DND-41 (cell line): ENCODE data around the gene PRR13.
"Not testable (repeated sequence)": the region's sequence is repeated elsewhere in the genome, so short reads cannot be mapped to it uniquely, and the experiment has no call there.

Experiments
- ATAC-seq: fragments of 200-7000 bp; cut with Tn5 transposase; 3 replicates; pipeline ENCODE4 v1.9.1; 2021; ENCODE audit warnings: low read depth; ENCODE audit not compliant: insufficient read depth
- DNase-seq: peaks from one replicate; pipeline ENCODE4 v3.0.0-alpha.2; 2020
- H2AFZ ChIP-seq: 2 replicates; pipeline ENCODE4 v1.6.0; 2012; ENCODE audit warnings: low read depth, low read length
- H3K27ac ChIP-seq: 2 replicates; pipeline ENCODE4 v1.5.1; 2012; ENCODE audit warnings: low read length, inconsistent platforms
- H3K27me3 ChIP-seq: fragments of 200-600 bp; sonication (generic); 2 replicates; pipeline ENCODE4 v1.6.0; 2012; ENCODE audit warnings: low read length, mild to moderate bottlenecking, inconsistent platforms; ENCODE audit not compliant: insufficient read depth, poor library complexity
- H3K36me3 ChIP-seq: 2 replicates; pipeline ENCODE4 v1.5.1; 2012; ENCODE audit warnings: low read length, inconsistent platforms; ENCODE audit not compliant: insufficient read depth
- H3K4me1 ChIP-seq: 2 replicates; pipeline ENCODE4 v1.5.1; 2012; ENCODE audit warnings: mild to moderate bottlenecking, low read length; ENCODE audit not compliant: insufficient read depth
- H3K4me2 ChIP-seq: 2 replicates; pipeline ENCODE4 v1.6.0; 2012; ENCODE audit warnings: mild to moderate bottlenecking, moderate library complexity, low read length, inconsistent platforms; ENCODE audit not compliant: insufficient read depth
- H3K4me3 ChIP-seq, 2 experiments: fragments of 200-600 bp in 1 of 2; shearing (Covaris generic) in 1 of 2; 2 replicates each; pipeline ENCODE4 v1.5.1; 2012 to 2016; ENCODE audit warnings: inconsistent platforms in 2 of 2, low read length in 2 of 2, mild to moderate bottlenecking in 2 of 2, low read depth in 1 of 2, moderate library complexity in 1 of 2
- H3K79me2 ChIP-seq: 2 replicates; pipeline ENCODE4 v1.6.0; 2012; ENCODE audit warnings: low read length, inconsistent platforms; ENCODE audit not compliant: insufficient read depth
- H3K9ac ChIP-seq: 2 replicates; pipeline ENCODE4 v1.6.0; 2012; ENCODE audit warnings: low read depth, mild to moderate bottlenecking, inconsistent platforms, low read length, moderate library complexity
- H3K9me3 ChIP-seq: 2 replicates; pipeline ENCODE4 v1.5.1; 2012; ENCODE audit warnings: low read length, moderate library complexity, mild to moderate bottlenecking, inconsistent platforms; ENCODE audit not compliant: insufficient read depth, severe bottlenecking
- H4K20me1 ChIP-seq: 2 replicates; pipeline ENCODE4 v1.6.0; 2012; ENCODE audit warnings: low read length; ENCODE audit not compliant: insufficient read depth
- CTCF ChIP-seq: IDR thresholded peaks from 2 replicates; pipeline ENCODE4 v1.5.1; 2012; ENCODE audit warnings: borderline replicate concordance, low read length, moderate library complexity, mild to moderate bottlenecking; ENCODE audit not compliant: poor library complexity, severe bottlenecking; ENCODE audit errors: extremely low read depth
- EZH2 ChIP-seq: IDR thresholded peaks from 3 replicates; pipeline ENCODE4 v1.6.1; 2012; ENCODE audit warnings: borderline replicate concordance, low read depth, mild to moderate bottlenecking, moderate library complexity, low read length, inconsistent platforms; ENCODE audit not compliant: severe bottlenecking

Gene PRR13

GRCh38 chr12:53479331-53479730 lies 37.8 kb downstream of the PRR13 start:
- Histone ChIP-seq H3K4me2 (no peak overlapping the region), H4K20me1 (peaks cover 79% of the 10 kb centered on the region), H2AFZ (no peak overlapping the region), H3K27ac (no peak overlapping the region), H3K36me3 (peaks cover 98% of the 10 kb centered on the region), H3K27me3 (no peaks in the 10 kb centered on the region), H3K4me3 (no peak overlapping the region), H3K79me2 (peaks cover 48% of the 10 kb centered on the region), H3K9me3 (no peaks in the 10 kb centered on the region), H3K9ac (no peak overlapping the region), H3K4me1 (no peaks in the 10 kb centered on the region)
- ATAC-seq (no peak), DNase-seq (no peak)
- TF ChIP-seq CTCF (no peak), EZH2 (no peak)

- H2AFZ ChIP-seq: no peak overlapping the region
- ATAC-seq (no peak), DNase-seq (no peak)
- no peak overlapping the region for H3K27ac ChIP-seq
- no peak overlapping the region for H3K4me2 ChIP-seq
- no peaks in the 10 kb centered on the region for H3K9me3 ChIP-seq
- H4K20me1 ChIP-seq: peaks cover 66% of the 10 kb centered on the region
- no peak overlapping the region for H3K4me3 ChIP-seq
- H3K4me1 ChIP-seq: no peaks in the 10 kb centered on the region
- H3K9ac ChIP-seq: no peak overlapping the region
- no peaks in the 10 kb centered on the region for H3K27me3 ChIP-seq
- H3K79me2 ChIP-seq: peaks cover 33% of the 10 kb centered on the region
- peaks cover 97% of the 10 kb centered on the region for H3K36me3 ChIP-seq
- TF ChIP-seq CTCF: no peak
- no peak for TF ChIP-seq EZH2
Observed at GRCh38 chr12:53480491-53481442, 39.2 kb downstream of the PRR13 start.

GRCh38 chr12:53481458-53481857 lies 39.9 kb downstream of the PRR13 start:
- not testable (repeated sequence) for H3K4me3 ChIP-seq, H3K27ac ChIP-seq, ATAC-seq, H3K4me2 ChIP-seq, H3K9me3 ChIP-seq, DNase-seq, H3K27me3 ChIP-seq, H2AFZ ChIP-seq, H3K9ac ChIP-seq, H3K4me1 ChIP-seq
- H3K79me2 ChIP-seq: peaks cover 27% of the 10 kb centered on the region
- H3K36me3 ChIP-seq: peaks cover 97% of the 10 kb centered on the region
- peaks cover 64% of the 10 kb centered on the region for H4K20me1 ChIP-seq

GRCh38 chr12:53481939-53482586 lies 40.5 kb downstream of the PRR13 start:
- H4K20me1 ChIP-seq: peaks cover 58% of the 10 kb centered on the region
- no peak overlapping the region for H3K9ac ChIP-seq
- no peak overlapping the region for H2AFZ ChIP-seq
- H3K27me3 ChIP-seq: no peaks in the 10 kb centered on the region
- peak; percentile 34 for DNase-seq
- peak; percentile 58 for ATAC-seq
- H3K4me3 ChIP-seq: no peak overlapping the region
- peaks cover 20% of the 10 kb centered on the region for H3K79me2 ChIP-seq
- H3K27ac ChIP-seq: no peak overlapping the region
- peaks cover 97% of the 10 kb centered on the region for H3K36me3 ChIP-seq
- no peaks in the 10 kb centered on the region for H3K9me3 ChIP-seq
- H3K4me1 ChIP-seq: no peaks in the 10 kb centered on the region
- no peak overlapping the region for H3K4me2 ChIP-seq
- peak; percentile 57 for TF ChIP-seq CTCF
- no peak for TF ChIP-seq EZH2
